HCT116 (cell line): ENCODE data around the gene FYCO1.

Experiments
- CTCF ChIP-seq, 3 experiments: fragments of 200-600 bp in 1 of 3; sonication (generic) in 1 of 3; IDR thresholded peaks in 2 of 3; conservative IDR thresholded peaks in 1 of 3; 2 replicates each; pipeline ENCODE4 v1.5.1; 2012 to 2017; ENCODE audit warnings: low read depth in 2 of 3, low read length in 2 of 3, antibody characterized with exemption in 1 of 3, borderline replicate concordance in 1 of 3, control low read depth in 1 of 3, mild to moderate bottlenecking in 1 of 3, mixed read lengths in 1 of 3, mixed run types in 1 of 3, moderate library complexity in 1 of 3; ENCODE audit not compliant: insufficient read depth in 1 of 3
- EZH2 ChIP-seq: fragments of 200-600 bp; sonication (generic); IDR thresholded peaks from 2 replicates; pipeline ENCODE4 v1.6.1; 2017; ENCODE audit warnings: antibody characterized with exemption, mixed run types
- MAX ChIP-seq: IDR thresholded peaks from 2 replicates; pipeline ENCODE4 v1.6.1; 2012
- POLR2A ChIP-seq: IDR thresholded peaks from 2 replicates; pipeline ENCODE4 v1.7.0; 2011; ENCODE audit warnings: borderline replicate concordance; ENCODE audit not compliant: insufficient read depth, insufficient read length; ENCODE audit errors: extremely low read depth
- POLR2AphosphoS5 ChIP-seq: IDR thresholded peaks from 2 replicates; pipeline ENCODE4 v1.6.1; 2011; ENCODE audit warnings: mild to moderate bottlenecking, low read depth, low read length, moderate library complexity

- TF ChIP-seq POLR2A (no peak), CTCF (IDR thresholded peaks at IDR 0.05 in 2 of 3, conservative IDR thresholded peaks at IDR 0.05 in 1 of 3; ENCODE audit: borderline replicate concordance in 1 of 3, insufficient read depth in 1 of 3, low read depth in 2 of 3, low read length in 2 of 3) (no peak), MAX (no peak), POLR2AphosphoS5 (no peak), EZH2 (no peak)
These were observed 90.7 kb downstream of the FYCO1 start for GRCh38 chr3:45904931-45905330.
